Neural cell (in vitro differentiated cells): ENCODE results near the gene ZNHIT3. TPM values are rescaled to one million over a fixed set of nuclear protein-coding genes. Genes with fewer than 3 reads are reported as not detected.

ENCODE experiments used
- H2AFZ ChIP-seq: fragments of 200-600, 300-800 bp; sonication (generic), shearing (Covaris generic); 2 replicates; pipeline ENCODE4 v1.6.0; 2014; ENCODE audit warnings: low read depth, mild to moderate bottlenecking, antibody characterized with exemption, low read length, moderate library complexity
- H3F3A ChIP-seq: fragments of 200-600 bp; shearing (Covaris generic); 2 replicates; pipeline ENCODE4 v1.6.1; 2016; ENCODE audit warnings: mild to moderate bottlenecking, moderate library complexity, mixed read lengths, antibody characterized with exemption, low read length; ENCODE audit not compliant: insufficient read depth, poor library complexity, severe bottlenecking
- H3K27ac ChIP-seq: fragments of 200-600, 300-800 bp; sonication (generic), shearing (Covaris generic); 2 replicates; pipeline ENCODE4 v1.5.1; 2014; ENCODE audit warnings: mild to moderate bottlenecking, low read length, moderate library complexity
- H3K27me3 ChIP-seq: fragments of 300-800, 200-600 bp; sonication (generic), shearing (Covaris generic); 2 replicates; pipeline ENCODE4 v1.6.0; 2014; ENCODE audit warnings: mild to moderate bottlenecking, low read depth, low read length, moderate library complexity; ENCODE audit not compliant: insufficient read depth
- H3K36me3 ChIP-seq: fragments of 300-800, 200-600 bp; sonication (generic), shearing (Covaris generic); 2 replicates; pipeline ENCODE4 v1.5.1; 2014; ENCODE audit warnings: mild to moderate bottlenecking, antibody characterized with exemption, low read length, moderate library complexity; ENCODE audit not compliant: insufficient read depth
- H3K4me2 ChIP-seq: fragments of 300-800, 200-600 bp; sonication (generic), shearing (Covaris generic); 2 replicates; pipeline ENCODE4 v1.6.0; 2014; ENCODE audit warnings: mild to moderate bottlenecking, low read length
- H3K4me3 ChIP-seq: fragments of 300-800, 200-600 bp; sonication (generic), shearing (Covaris generic); 2 replicates; pipeline ENCODE4 v1.5.1; 2014; ENCODE audit warnings: mild to moderate bottlenecking, low read length, moderate library complexity
- H3K79me2 ChIP-seq: fragments of 200-600 bp; shearing (Covaris generic); replicated peaks from 2 replicates; pipeline ENCODE4 v1.6.0; 2014; ENCODE audit warnings: mild to moderate bottlenecking, low read length, moderate library complexity; ENCODE audit not compliant: insufficient read depth
- H3K9ac ChIP-seq: fragments of 300-800, 200-600 bp; sonication (generic), shearing (Covaris generic); 2 replicates; pipeline ENCODE4 v1.6.1; 2016; ENCODE audit warnings: mild to moderate bottlenecking, low read length, mixed read lengths
- H3K9me2 ChIP-seq: fragments of 200-600 bp; shearing (Covaris generic); 2 replicates; pipeline ENCODE4 v1.6.1; 2016; ENCODE audit warnings: mild to moderate bottlenecking, low read length, mixed read lengths; ENCODE audit not compliant: insufficient read depth
- H3K9me3 ChIP-seq: fragments of 200-600, 300-800 bp; sonication (generic), shearing (Covaris generic); 2 replicates; pipeline ENCODE4 v1.6.1; 2016; ENCODE audit warnings: mild to moderate bottlenecking, mixed run types, low read length, moderate library complexity, mixed read lengths
- H4K20me1 ChIP-seq: fragments of 200-600 bp; shearing (Covaris generic); 2 replicates; pipeline ENCODE4 v1.6.1; 2016; ENCODE audit warnings: mild to moderate bottlenecking, mixed run types; ENCODE audit not compliant: insufficient read depth
- EP300 ChIP-seq: fragments of 450-650 bp; conservative IDR thresholded peaks from 2 replicates; pipeline ENCODE4 v1.6.1; 2014; ENCODE audit warnings: antibody characterized with exemption, mild to moderate bottlenecking, moderate library complexity; ENCODE audit not compliant: poor library complexity, severe bottlenecking
- EZH2 ChIP-seq: fragments of 200-600, 300-800 bp; shearing (Covaris generic), sonication (generic); IDR thresholded peaks from 2 replicates; pipeline ENCODE4 v1.6.1; 2014; ENCODE audit warnings: antibody characterized with exemption, low read length, borderline replicate concordance, mild to moderate bottlenecking; ENCODE audit not compliant: insufficient read depth, poor library complexity, severe bottlenecking
- MXI1 ChIP-seq: fragments of 450-650 bp; conservative IDR thresholded peaks from 2 replicates; pipeline ENCODE4 v1.6.1; 2014; ENCODE audit warnings: antibody characterized with exemption, mild to moderate bottlenecking; ENCODE audit not compliant: poor library complexity, severe bottlenecking
- POLR2AphosphoS5 ChIP-seq: IDR thresholded peaks from 2 replicates; pipeline ENCODE4 v1.6.1; 2012
- RAD21 ChIP-seq: fragments of 450-650 bp; conservative IDR thresholded peaks from 2 replicates; pipeline ENCODE4 v1.6.1; 2014; ENCODE audit warnings: antibody characterized with exemption, mild to moderate bottlenecking, moderate library complexity
- SMC3 ChIP-seq: fragments of 450-650 bp; conservative IDR thresholded peaks from 2 replicates; pipeline ENCODE4 v1.6.1; 2014; ENCODE audit warnings: antibody characterized with exemption, mild to moderate bottlenecking, moderate library complexity; ENCODE audit not compliant: poor library complexity
- TAF1 ChIP-seq: IDR thresholded peaks from 2 replicates; pipeline ENCODE4 v1.6.1; 2012; ENCODE audit warnings: low read depth
- polyA plus RNA-seq: library from polyadenylated mRNA; depleted of rRNA; stranded (reverse); fragments of >200 nt; gene quantifications from 2 replicates; pipeline ENCODE4 v1.2.3, GENCODE V29; 2014
- TF ChIP-seq, protein P1 (sequence below): IDR thresholded peaks from 2 replicates; pipeline ENCODE4 v1.6.1; 2012; ENCODE audit warnings: borderline replicate concordance
- TF ChIP-seq, protein P2 (sequence below): fragments of 450-650 bp; IDR thresholded peaks from 2 replicates; pipeline ENCODE4 v1.5.1; 2014; ENCODE audit warnings: antibody characterized with exemption, mild to moderate bottlenecking, moderate library complexity; ENCODE audit not compliant: poor library complexity, severe bottlenecking

ZNHIT3 gene
- polyA plus RNA-seq, 1 donor from 2014 or later: 226 TPM

DNA sequence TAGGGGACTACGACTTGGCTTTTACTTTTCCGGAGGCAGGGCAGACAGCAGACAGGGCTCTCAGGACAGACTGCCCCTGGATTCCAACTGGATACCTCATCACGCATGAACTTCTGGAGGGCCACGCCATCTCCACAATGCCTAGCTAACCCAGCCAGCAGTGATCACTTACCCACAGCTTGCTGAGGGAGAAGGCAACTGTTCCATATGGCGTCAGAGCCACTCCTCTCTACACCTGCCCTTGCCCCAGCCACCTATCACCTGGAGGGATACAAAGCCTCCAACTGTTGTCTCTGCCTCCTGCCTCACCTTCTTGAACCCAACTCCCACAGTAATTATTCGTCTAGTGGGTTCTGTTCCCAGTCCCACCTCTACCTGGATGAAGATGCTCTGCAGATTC, 39.4 kb downstream of the ZNHIT3 start:
- H3K9me3 ChIP-seq: no peaks in the 10 kb centered on the region
- peaks cover 9% of the 10 kb centered on the region for H3K36me3 ChIP-seq
- H4K20me1 ChIP-seq: no peaks in the 10 kb centered on the region
- H3K79me2 ChIP-seq: no peaks in the 10 kb centered on the region
- no peak overlapping the region for H3K4me2 ChIP-seq
- no peak overlapping the region for H3K4me3 ChIP-seq
- no peak overlapping the region for H3K9ac ChIP-seq
- H3F3A ChIP-seq: no peaks in the 10 kb centered on the region
- H2AFZ ChIP-seq: no peak overlapping the region
- no peaks in the 10 kb centered on the region for H3K27me3 ChIP-seq
- H3K27ac ChIP-seq: no peak overlapping the region
- TF ChIP-seq, protein P1, sequence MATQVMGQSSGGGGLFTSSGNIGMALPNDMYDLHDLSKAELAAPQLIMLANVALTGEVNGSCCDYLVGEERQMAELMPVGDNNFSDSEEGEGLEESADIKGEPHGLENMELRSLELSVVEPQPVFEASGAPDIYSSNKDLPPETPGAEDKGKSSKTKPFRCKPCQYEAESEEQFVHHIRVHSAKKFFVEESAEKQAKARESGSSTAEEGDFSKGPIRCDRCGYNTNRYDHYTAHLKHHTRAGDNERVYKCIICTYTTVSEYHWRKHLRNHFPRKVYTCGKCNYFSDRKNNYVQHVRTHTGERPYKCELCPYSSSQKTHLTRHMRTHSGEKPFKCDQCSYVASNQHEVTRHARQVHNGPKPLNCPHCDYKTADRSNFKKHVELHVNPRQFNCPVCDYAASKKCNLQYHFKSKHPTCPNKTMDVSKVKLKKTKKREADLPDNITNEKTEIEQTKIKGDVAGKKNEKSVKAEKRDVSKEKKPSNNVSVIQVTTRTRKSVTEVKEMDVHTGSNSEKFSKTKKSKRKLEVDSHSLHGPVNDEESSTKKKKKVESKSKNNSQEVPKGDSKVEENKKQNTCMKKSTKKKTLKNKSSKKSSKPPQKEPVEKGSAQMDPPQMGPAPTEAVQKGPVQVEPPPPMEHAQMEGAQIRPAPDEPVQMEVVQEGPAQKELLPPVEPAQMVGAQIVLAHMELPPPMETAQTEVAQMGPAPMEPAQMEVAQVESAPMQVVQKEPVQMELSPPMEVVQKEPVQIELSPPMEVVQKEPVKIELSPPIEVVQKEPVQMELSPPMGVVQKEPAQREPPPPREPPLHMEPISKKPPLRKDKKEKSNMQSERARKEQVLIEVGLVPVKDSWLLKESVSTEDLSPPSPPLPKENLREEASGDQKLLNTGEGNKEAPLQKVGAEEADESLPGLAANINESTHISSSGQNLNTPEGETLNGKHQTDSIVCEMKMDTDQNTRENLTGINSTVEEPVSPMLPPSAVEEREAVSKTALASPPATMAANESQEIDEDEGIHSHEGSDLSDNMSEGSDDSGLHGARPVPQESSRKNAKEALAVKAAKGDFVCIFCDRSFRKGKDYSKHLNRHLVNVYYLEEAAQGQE: no peak
- TF ChIP-seq, protein P2, sequence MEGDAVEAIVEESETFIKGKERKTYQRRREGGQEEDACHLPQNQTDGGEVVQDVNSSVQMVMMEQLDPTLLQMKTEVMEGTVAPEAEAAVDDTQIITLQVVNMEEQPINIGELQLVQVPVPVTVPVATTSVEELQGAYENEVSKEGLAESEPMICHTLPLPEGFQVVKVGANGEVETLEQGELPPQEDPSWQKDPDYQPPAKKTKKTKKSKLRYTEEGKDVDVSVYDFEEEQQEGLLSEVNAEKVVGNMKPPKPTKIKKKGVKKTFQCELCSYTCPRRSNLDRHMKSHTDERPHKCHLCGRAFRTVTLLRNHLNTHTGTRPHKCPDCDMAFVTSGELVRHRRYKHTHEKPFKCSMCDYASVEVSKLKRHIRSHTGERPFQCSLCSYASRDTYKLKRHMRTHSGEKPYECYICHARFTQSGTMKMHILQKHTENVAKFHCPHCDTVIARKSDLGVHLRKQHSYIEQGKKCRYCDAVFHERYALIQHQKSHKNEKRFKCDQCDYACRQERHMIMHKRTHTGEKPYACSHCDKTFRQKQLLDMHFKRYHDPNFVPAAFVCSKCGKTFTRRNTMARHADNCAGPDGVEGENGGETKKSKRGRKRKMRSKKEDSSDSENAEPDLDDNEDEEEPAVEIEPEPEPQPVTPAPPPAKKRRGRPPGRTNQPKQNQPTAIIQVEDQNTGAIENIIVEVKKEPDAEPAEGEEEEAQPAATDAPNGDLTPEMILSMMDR: no peak
- TF ChIP-seq EZH2 (no peak), RAD21 (no peak), EP300 (no peak), POLR2AphosphoS5 (no peak), TAF1 (no peak), MXI1 (no peak), SMC3 (no peak)
- H3K9me2 ChIP-seq: no peaks in the 10 kb centered on the region

DNA sequence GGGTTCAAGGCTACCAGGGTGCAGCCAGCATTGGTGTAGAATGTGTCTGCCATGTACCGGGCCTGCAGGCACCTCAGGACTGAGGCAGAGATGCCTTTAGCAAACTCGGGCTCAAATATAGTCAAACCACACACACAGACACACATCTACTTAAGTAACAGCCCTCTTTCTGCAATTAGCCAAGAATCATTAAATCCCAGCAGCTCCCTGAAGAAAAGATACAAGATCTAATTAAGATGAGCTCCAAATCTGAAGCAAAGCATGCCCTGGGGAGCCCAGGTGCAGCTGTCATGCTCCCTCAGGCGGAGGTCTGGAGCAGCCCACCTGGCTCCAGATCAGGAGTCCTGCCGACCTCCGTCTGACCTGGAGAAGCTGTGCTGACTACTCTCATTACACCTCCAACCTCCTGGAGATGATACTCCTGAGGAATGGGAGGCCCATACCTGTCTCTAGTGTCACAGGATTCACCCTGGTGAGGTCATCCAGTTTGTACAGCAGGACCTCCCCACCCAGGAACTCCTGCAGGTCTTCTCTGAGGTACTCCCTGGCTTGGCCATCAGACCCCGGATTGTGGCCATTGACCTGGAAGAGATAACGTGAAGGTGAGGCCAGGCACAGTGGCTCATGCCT, 41.3 kb downstream of the ZNHIT3 start:
- peaks cover 9% of the 10 kb centered on the region for H3K36me3 ChIP-seq
- no peak for TF ChIP-seq EZH2
- TF ChIP-seq, protein P1: no peak
- TF ChIP-seq RAD21: no peak
- no peak for TF ChIP-seq SMC3
- TF ChIP-seq TAF1: no peak
- TF ChIP-seq MXI1: no peak
- TF ChIP-seq EP300: no peak
- no peak for TF ChIP-seq POLR2AphosphoS5
- TF ChIP-seq, protein P2: no peak

More for the DNA sequence above, 41.3 kb downstream of the ZNHIT3 start:
- Histone ChIP-seq H3K9ac (no peak overlapping the region), H3K27ac (no peak overlapping the region), H3K27me3 (no peaks in the 10 kb centered on the region), H3K79me2 (no peaks in the 10 kb centered on the region), H2AFZ (no peak overlapping the region), H3K4me3 (no peak overlapping the region), H4K20me1 (no peaks in the 10 kb centered on the region), H3K4me2 (no peak overlapping the region), H3F3A (no peaks in the 10 kb centered on the region), H3K9me2 (no peaks in the 10 kb centered on the region), H3K9me3 (no peaks in the 10 kb centered on the region)
